HG02970 (cell line): ENCODE measurements around the gene TRIM17.
"Not testable (repeated sequence)": the region's sequence is repeated elsewhere in the genome, so short reads cannot be mapped to it uniquely, and the experiment has no call there.

Source experiments
- ATAC-seq: cut with Tn5 transposase; IDR thresholded peaks from one replicate; pipeline ENCODE4 v1.9.1; 2021; ENCODE audit warnings: mild to moderate bottlenecking, moderate library complexity, moderate number of reproducible peaks; ENCODE audit not compliant: unreplicated experiment, low FRiP score

The TRIM17 gene

GRCh38 chr1:228452194-228453021 lies 35.7 kb upstream of the TRIM17 start:
- ATAC-seq = no peak

GRCh38 chr1:228450200-228450599 lies 33.5 kb upstream of the TRIM17 start:
- no peak for ATAC-seq

DNA sequence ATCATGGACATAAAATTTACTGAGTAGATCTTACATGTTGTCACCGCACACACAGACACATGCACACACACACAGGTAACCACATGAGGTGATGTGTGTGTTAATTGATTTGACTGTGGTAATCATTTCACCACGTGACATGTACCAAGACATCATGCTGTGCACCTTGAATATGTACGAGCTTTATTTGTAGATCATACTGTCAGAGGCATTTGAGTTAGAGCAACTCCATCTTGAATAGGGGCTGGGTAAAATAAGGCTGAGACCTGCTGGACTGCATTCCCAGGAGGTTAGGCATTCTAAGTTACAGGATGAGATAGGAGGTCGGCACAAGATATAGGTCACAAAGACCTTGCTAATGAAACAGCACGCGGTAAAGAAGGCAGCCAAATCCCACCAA lies 31.7 kb upstream of the TRIM17 start:
- ATAC-seq = no peak

DNA sequence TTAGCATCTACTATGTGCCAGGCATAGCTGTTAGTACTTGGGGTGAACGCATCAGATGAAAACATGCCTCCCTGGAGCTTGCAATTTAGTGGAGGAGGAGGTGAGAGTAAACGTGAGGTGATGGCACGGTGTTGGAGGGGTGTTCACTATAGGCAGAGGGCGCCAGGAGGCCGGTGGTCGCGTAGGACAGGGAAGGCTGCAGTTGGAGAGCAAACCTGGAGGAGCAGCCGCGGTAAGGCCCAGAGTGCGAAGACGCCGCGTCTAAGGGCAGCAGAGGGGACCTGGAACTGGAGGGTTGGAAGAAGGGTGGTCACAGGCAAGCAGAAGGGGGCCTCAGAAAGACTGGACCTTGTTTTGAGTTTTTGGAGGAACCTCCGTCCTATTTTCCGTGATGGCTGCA lies 30.2 kb upstream of the TRIM17 start:
- ATAC-seq = no peak

DNA sequence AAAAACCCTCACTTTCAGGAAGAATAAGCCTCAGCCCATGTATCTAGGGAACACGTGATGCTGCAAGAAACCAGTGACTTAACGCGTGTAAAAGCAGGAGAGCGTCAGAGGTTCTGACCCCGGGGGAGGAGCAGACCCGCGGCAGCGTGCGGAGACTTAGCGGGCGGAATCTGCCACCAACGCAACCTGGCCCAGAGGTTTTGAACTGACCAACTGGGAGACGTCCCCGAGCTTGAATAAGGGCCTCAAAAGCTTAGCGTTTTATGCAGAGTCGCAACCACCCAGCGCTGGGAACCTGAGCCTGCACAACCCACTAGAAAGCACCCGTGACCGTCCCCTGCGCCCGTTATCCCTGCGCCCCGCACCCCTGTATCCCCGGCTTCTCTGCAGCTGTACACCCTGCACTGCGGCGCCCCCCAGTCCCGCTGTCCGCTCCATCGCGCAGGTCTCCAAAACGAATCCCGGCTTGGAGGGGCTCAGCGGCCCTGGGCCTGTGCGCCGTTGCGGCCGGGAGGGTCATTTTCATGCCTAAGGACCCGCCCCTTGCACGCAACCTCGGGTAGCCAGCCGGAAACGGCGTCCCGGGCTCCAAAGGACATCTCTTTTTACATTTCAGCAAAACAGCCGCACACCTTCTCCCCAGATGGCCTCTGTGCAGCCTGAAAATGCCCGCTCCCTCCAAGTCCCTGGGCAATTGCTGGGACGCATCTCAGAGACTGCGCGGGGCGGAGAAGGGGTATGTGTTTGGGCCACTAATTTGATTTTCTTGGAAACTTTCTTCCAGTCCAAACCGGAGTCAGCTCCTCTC lies 29.4 kb upstream of the TRIM17 start:
- ATAC-seq = no peak

DNA sequence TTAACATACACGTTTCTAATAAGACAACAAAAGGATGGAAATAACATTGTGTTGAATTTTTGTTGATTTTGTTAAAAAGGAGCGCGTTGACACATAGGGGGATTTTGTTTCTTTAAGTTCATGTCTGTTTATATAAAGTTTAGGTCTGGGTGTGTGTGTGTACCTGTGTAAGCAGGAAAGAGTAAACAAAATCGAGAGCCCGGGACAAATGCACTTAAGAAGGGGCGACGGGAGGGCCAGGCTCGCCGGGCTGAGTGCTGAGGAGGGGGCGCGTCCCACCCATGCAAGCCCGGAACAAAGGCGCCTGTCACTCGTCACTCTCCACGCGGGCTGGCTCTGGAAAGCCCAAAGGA lies 28.8 kb upstream of the TRIM17 start:
- no peak for ATAC-seq

- ATAC-seq = no peak
Measured at GRCh38 chr1:228443395-228443794, 26.7 kb upstream of the TRIM17 start.

- no peak for ATAC-seq
Measured at GRCh38 chr1:228440761-228441500, 24.3 kb upstream of the TRIM17 start.

DNA sequence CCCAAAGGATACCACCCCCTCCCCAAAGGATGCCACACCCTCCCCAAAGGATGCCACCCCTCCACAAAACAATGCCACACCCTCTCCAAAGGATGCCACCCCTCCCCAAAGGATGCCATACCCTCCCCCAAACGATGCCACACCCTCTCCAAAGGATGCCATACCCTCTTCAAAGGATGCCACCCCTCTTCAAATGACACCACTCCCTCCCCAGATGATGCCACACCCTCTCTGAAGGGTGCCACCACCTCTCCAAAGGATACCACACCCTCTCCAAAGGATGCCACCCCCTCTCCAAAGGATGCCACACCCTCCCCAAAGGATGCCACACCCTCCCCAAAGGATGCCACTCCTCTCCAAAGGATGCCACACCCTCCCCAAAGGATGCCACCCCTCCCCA lies 21.6 kb upstream of the TRIM17 start:
- ATAC-seq = no peak

GRCh38 chr1:228437424-228437962 lies 20.8 kb upstream of the TRIM17 start:
- ATAC-seq = no peak

- no peak for ATAC-seq
Measured at GRCh38 chr1:228434689-228435088, 18.0 kb upstream of the TRIM17 start.

DNA sequence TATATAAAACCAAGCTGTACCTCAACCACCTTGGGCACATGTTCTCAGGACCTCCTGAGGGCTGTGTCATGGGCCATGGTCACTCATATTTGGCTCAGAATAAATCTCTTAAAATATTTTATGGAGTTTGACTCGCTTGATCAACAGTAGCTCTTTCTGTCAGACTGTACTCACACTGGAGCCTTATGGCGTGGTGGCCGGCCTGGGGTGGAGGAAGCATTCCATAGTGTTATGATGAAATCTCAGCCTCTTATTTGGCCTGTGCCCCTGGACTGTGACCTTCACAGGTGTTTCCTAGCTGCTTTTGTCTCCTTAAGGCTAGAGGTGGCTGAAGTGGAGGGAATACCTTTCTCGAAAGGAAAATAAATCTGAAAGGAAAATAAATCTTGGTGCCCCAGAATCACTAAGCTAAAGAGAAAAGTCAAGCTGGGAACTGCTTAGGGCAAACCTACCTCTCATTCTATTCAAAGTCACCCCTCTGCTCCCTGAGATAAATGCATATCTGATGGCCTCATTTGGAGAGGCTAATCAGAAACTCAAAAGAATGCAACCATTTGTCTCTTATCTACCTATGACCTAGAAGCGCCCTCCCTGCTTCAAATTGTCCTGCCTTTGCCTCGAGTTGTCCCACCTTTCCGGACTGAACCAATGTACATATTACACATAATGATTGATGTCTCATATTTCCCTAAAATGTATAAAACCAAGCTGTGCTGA lies 16.8 kb upstream of the TRIM17 start:
- not testable (repeated sequence) for ATAC-seq

DNA sequence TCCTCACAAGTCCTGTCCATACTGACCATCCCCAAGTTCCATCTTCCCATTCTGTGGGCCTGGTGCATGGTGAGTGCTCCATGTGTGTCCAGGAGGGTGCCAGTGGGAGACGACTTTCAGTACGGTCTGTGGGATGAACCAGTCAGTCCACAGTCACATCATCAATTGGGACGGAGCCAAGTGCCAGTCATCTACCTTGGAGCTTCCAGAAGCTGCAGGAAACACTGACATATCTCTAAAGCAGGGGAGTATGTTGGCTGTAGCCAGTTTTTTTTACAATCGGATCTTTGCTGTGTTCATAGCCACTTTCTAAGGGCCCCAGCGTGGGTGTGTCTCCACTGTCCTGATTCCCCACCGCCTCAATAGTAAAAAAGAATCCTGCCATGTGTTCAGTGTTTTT lies 13.6 kb upstream of the TRIM17 start:
- no peak for ATAC-seq

GRCh38 chr1:228429698-228430097 lies 13.0 kb upstream of the TRIM17 start:
- no peak for ATAC-seq

DNA sequence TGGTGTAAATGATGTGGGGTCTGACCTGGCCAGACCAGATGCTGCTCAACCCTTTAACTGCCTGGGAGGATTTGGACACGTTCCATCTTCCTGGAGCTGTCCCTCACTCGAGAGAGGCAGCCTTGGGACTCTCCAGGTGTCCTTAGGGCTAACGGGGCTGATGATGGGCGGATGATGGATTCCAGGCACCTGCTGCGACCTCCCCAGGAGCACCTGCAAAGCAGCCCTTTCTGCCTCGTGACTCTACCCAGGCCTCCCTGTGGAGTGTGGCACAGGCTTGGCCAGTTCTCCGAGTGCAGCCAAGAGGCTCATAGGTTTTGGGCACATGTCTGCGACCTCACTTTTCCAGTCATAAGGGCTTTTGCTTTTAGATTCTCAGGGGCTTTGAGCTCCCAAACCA lies 12.3 kb upstream of the TRIM17 start:
- ATAC-seq = no peak

DNA sequence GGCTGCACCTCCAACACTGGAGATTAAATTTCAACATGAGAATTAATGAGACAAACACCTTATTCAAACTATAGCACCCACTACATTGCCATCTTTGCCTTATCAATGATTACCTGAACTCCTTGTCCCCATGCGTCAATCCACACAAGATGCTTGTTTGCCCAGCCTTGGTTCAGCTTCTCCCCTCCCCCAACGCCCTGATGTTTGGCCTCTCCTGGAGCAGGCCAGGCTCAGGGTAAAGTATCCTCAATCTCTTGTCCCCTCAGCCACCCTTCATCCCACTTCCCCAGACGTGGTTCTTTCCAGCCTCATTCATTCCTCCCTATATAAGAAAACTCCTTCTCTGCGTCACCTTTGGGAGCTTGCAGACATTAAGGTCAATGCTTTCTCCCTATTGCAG lies 11.8 kb upstream of the TRIM17 start:
- ATAC-seq = no peak

GRCh38 chr1:228426518-228427175 lies 10.0 kb upstream of the TRIM17 start:
- no peak for ATAC-seq

- no peak for ATAC-seq
Measured at GRCh38 chr1:228424685-228425660, 8.3 kb upstream of the TRIM17 start.
